Trophoblast cell (in vitro differentiated cells and primary cell): ENCODE data around the gene EPO.
"Not testable (repeated sequence)": the region's sequence is repeated elsewhere in the genome, so short reads cannot be mapped to it uniquely, and the experiment has no call there.

Experiments
- DNase-seq, 2 donors: peaks; one replicate each; pipeline ENCODE4 v3.0.0-alpha.2; 2016
- H2AFZ ChIP-seq: 2 replicates; pipeline ENCODE4 v1.6.1; 2013; ENCODE audit warnings: low read length, moderate library complexity, mild to moderate bottlenecking; ENCODE audit not compliant: insufficient read depth, poor library complexity
- H2AK5ac ChIP-seq: 2 replicates; pipeline ENCODE4 v1.6.1; 2013; ENCODE audit warnings: mild to moderate bottlenecking, low read length
- H2BK120ac ChIP-seq: 2 replicates; pipeline ENCODE4 v1.6.1; 2013; ENCODE audit warnings: low read length, mild to moderate bottlenecking, moderate library complexity; ENCODE audit not compliant: insufficient read depth, poor library complexity
- H2BK12ac ChIP-seq: 2 replicates; pipeline ENCODE4 v1.6.1; 2013; ENCODE audit warnings: mild to moderate bottlenecking, low read length, moderate library complexity
- H2BK5ac ChIP-seq: 2 replicates; pipeline ENCODE4 v1.6.1; 2013; ENCODE audit warnings: low read length, low read depth, moderate library complexity, mild to moderate bottlenecking; ENCODE audit not compliant: poor library complexity
- H3K14ac ChIP-seq: 2 replicates; pipeline ENCODE4 v1.6.1; 2013; ENCODE audit warnings: mild to moderate bottlenecking, low read length
- H3K18ac ChIP-seq: 2 replicates; pipeline ENCODE4 v1.6.1; 2013; ENCODE audit warnings: mild to moderate bottlenecking, low read length
- H3K23ac ChIP-seq: 2 replicates; pipeline ENCODE4 v1.6.1; 2013; ENCODE audit warnings: low read length
- H3K27ac ChIP-seq: 2 replicates; pipeline ENCODE4 v1.5.1; 2013; ENCODE audit warnings: low read depth, mild to moderate bottlenecking, inconsistent platforms, low read length, moderate library complexity
- H3K27me3 ChIP-seq: 2 replicates; pipeline ENCODE4 v1.6.1; 2013; ENCODE audit warnings: inconsistent platforms, mild to moderate bottlenecking, low read length, moderate library complexity; ENCODE audit not compliant: insufficient read depth
- H3K36me3 ChIP-seq, 2 experiments: 1 replicate in 1 of 2; 2 replicates in 1 of 2; pipeline ENCODE4 v1.6.1; 2013; ENCODE audit warnings: low read length in 2 of 2, mild to moderate bottlenecking in 2 of 2, moderate library complexity in 1 of 2; ENCODE audit not compliant: insufficient read depth in 2 of 2, control insufficient read depth in 1 of 2
- H3K4ac ChIP-seq: 2 replicates; pipeline ENCODE4 v1.6.1; 2013; ENCODE audit warnings: low read depth, mild to moderate bottlenecking, low read length, moderate library complexity
- H3K4me1 ChIP-seq, 2 experiments: 1 replicate in 1 of 2; 2 replicates in 1 of 2; pipeline ENCODE4 v1.6.1; 2013; ENCODE audit warnings: low read length in 2 of 2, mild to moderate bottlenecking in 2 of 2, moderate library complexity in 1 of 2; ENCODE audit not compliant: insufficient read depth in 2 of 2, control insufficient read depth in 1 of 2
- H3K4me2 ChIP-seq: 2 replicates; pipeline ENCODE4 v1.6.1; 2013; ENCODE audit warnings: inconsistent platforms, mild to moderate bottlenecking, low read length, moderate library complexity
- H3K4me3 ChIP-seq: 2 replicates; pipeline ENCODE4 v1.5.1; 2013; ENCODE audit warnings: mild to moderate bottlenecking, low read depth, low read length, inconsistent platforms
- H3K79me1 ChIP-seq: one replicate; pipeline ENCODE4 v1.6.1; 2013; ENCODE audit warnings: low read length
- H3K79me2 ChIP-seq: 2 replicates; pipeline ENCODE4 v1.6.1; 2013; ENCODE audit warnings: low read length, mild to moderate bottlenecking; ENCODE audit not compliant: control insufficient read depth, insufficient read depth, poor library complexity
- H3K9ac ChIP-seq: 2 replicates; pipeline ENCODE4 v1.6.1; 2013; ENCODE audit warnings: mild to moderate bottlenecking, low read length
- H3K9me3 ChIP-seq: 2 replicates; pipeline ENCODE4 v1.6.1; 2013; ENCODE audit warnings: low read depth, mild to moderate bottlenecking, control low read depth, inconsistent platforms, low read length; ENCODE audit not compliant: insufficient read depth
- H4K12ac ChIP-seq: 2 replicates; pipeline ENCODE4 v1.6.1; 2013; ENCODE audit warnings: low read depth, mild to moderate bottlenecking, low read length, moderate library complexity
- H4K8ac ChIP-seq: 2 replicates; pipeline ENCODE4 v1.6.1; 2013; ENCODE audit warnings: low read depth, mild to moderate bottlenecking, low read length, moderate library complexity
- H4K91ac ChIP-seq: one replicate; pipeline ENCODE4 v1.6.1; 2013; ENCODE audit warnings: low read depth, mild to moderate bottlenecking, low read length, moderate library complexity
- WGBS: extraction: QIAGEN DNeasy Blood & Tissue Kit; methylation state at CpG from one replicate; pipeline ENCODE4 v1.1.7; 2013; ENCODE audit warnings: missing lambda C conversion rate; ENCODE audit not compliant: insufficient read length, insufficient coverage; ENCODE audit errors: extremely low coverage; 5-methylcytosine and 5-hydroxymethylcytosine counted together

EPO gene

GRCh38 chr7:100717073-100717472 lies 3.2 kb upstream of the EPO start:
- not testable (repeated sequence) for H3K23ac ChIP-seq, H3K27ac ChIP-seq, H2BK12ac ChIP-seq, H3K14ac ChIP-seq, H3K79me2 ChIP-seq, H3K4me1 ChIP-seq, H4K12ac ChIP-seq, DNase-seq, H4K8ac ChIP-seq, H3K4me3 ChIP-seq, H3K79me1 ChIP-seq, H2AK5ac ChIP-seq, H3K18ac ChIP-seq, H3K9me3 ChIP-seq, H4K91ac ChIP-seq, H2BK120ac ChIP-seq, H3K4ac ChIP-seq, H3K36me3 ChIP-seq, H3K9ac ChIP-seq, H3K4me2 ChIP-seq, H2BK5ac ChIP-seq, H2AFZ ChIP-seq
- H3K27me3 ChIP-seq: peaks cover 21% of the 10 kb centered on the region
- WGBS: no CpG with 5 or more reads among the region's 2 CpGs

- no peak overlapping the region for H4K8ac ChIP-seq
Observed at GRCh38 chr7:100719523-100720278, 567 bp upstream of the EPO start.

DNA sequence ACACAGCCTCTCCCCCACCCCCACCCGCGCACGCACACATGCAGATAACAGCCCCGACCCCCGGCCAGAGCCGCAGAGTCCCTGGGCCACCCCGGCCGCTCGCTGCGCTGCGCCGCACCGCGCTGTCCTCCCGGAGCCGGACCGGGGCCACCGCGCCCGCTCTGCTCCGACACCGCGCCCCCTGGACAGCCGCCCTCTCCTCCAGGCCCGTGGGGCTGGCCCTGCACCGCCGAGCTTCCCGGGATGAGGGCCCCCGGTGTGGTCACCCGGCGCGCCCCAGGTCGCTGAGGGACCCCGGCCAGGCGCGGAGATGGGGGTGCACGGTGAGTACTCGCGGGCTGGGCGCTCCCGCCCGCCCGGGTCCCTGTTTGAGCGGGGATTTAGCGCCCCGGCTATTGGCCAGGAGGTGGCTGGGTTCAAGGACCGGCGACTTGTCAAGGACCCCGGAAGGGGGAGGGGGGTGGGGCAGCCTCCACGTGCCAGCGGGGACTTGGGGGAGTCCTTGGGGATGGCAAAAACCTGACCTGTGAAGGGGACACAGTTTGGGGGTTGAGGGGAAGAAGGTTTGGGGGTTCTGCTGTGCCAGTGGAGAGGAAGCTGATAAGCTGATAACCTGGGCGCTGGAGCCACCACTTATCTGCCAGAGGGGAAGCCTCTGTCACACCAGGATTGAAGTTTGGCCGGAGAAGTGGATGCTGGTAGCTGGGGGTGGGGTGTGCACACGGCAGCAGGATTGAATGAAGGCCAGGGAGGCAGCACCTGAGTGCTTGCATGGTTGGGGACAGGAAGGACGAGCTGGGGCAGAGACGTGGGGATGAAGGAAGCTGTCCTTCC lies 620 bp downstream of the EPO start:
- H3K4me1 ChIP-seq: peaks cover 4 to 7% of the 10 kb centered on the region in 2 experiments
- peak overlapping the region; percentile 38 for H3K4me2 ChIP-seq
- peaks cover 9% of the 10 kb centered on the region for H3K9me3 ChIP-seq
- no peak overlapping the region for H2BK120ac ChIP-seq
- H3K4ac ChIP-seq: no peak overlapping the region
- no peaks in the 10 kb centered on the region for H3K79me1 ChIP-seq
- H3K27me3 ChIP-seq: peaks cover 21% of the 10 kb centered on the region
- H3K9ac ChIP-seq: no peak overlapping the region
- no peak overlapping the region for H3K14ac ChIP-seq
- no peak overlapping the region for H3K27ac ChIP-seq
- no peak overlapping the region for H3K23ac ChIP-seq
- H4K91ac ChIP-seq: no peak overlapping the region
- no peak overlapping the region for H4K8ac ChIP-seq
- no peak overlapping the region for H2BK12ac ChIP-seq
- peak; percentile 32 to 68 for DNase-seq
- no peak overlapping the region for H2AFZ ChIP-seq
- no peak overlapping the region for H3K4me3 ChIP-seq
- no peak overlapping the region for H2AK5ac ChIP-seq
- H4K12ac ChIP-seq: no peak overlapping the region
- no peaks in the 10 kb centered on the region for H3K79me2 ChIP-seq
- H3K36me3 ChIP-seq: no peaks in the 10 kb centered on the region
- H2BK5ac ChIP-seq: no peak overlapping the region
- no peak overlapping the region for H3K18ac ChIP-seq
- no CpG with 5 or more reads among the region's 56 CpGs for WGBS

More at GRCh38 chr7:100719523-100720278, 567 bp upstream of the EPO start:
- no peak overlapping the region for H3K14ac ChIP-seq
- H3K4me1 ChIP-seq: peaks cover 4 to 7% of the 10 kb centered on the region in 2 experiments
- H3K36me3 ChIP-seq: no peaks in the 10 kb centered on the region
- H2AFZ ChIP-seq: no peak overlapping the region
- no peak overlapping the region for H4K91ac ChIP-seq
- peaks cover 21% of the 10 kb centered on the region for H3K27me3 ChIP-seq
- no peak overlapping the region for H3K4me2 ChIP-seq
- H2BK120ac ChIP-seq: no peak overlapping the region
- no peak overlapping the region for H3K4me3 ChIP-seq
- no peak overlapping the region for H3K18ac ChIP-seq
- no peaks in the 10 kb centered on the region for H3K79me1 ChIP-seq
- no peak overlapping the region for H3K27ac ChIP-seq
- H3K4ac ChIP-seq: no peak overlapping the region
- peaks cover 9% of the 10 kb centered on the region for H3K9me3 ChIP-seq
- no peak overlapping the region for H4K12ac ChIP-seq
- WGBS: no CpG with 5 or more reads among the region's 8 CpGs
- H3K9ac ChIP-seq: no peak overlapping the region
- H3K23ac ChIP-seq: no peak overlapping the region
- H3K79me2 ChIP-seq: no peaks in the 10 kb centered on the region
- no peak overlapping the region for H2BK12ac ChIP-seq
- DNase-seq: no peak
- H2AK5ac ChIP-seq: no peak overlapping the region
- no peak overlapping the region for H2BK5ac ChIP-seq

- no peak overlapping the region for H2AK5ac ChIP-seq
- peaks cover 9% of the 10 kb centered on the region for H3K9me3 ChIP-seq
- no peak overlapping the region for H3K27ac ChIP-seq
- H3K14ac ChIP-seq: no peak overlapping the region
- H3K36me3 ChIP-seq: no peaks in the 10 kb centered on the region
- H3K23ac ChIP-seq: no peak overlapping the region
- H3K4ac ChIP-seq: no peak overlapping the region
- H2BK5ac ChIP-seq: no peak overlapping the region
- no peak overlapping the region for H2AFZ ChIP-seq
- H3K4me1 ChIP-seq: peaks cover 4 to 7% of the 10 kb centered on the region in 2 experiments
- H3K9ac ChIP-seq: no peak overlapping the region
- WGBS: no CpG with 5 or more reads among the region's 8 CpGs
- no peak overlapping the region for H2BK12ac ChIP-seq
- no peak overlapping the region for H3K18ac ChIP-seq
- no peaks in the 10 kb centered on the region for H3K79me2 ChIP-seq
- H3K4me2 ChIP-seq: no peak overlapping the region
- DNase-seq: no peak
- H4K12ac ChIP-seq: no peak overlapping the region
- H4K91ac ChIP-seq: no peak overlapping the region
- no peaks in the 10 kb centered on the region for H3K79me1 ChIP-seq
- H2BK120ac ChIP-seq: no peak overlapping the region
- no peak overlapping the region for H4K8ac ChIP-seq
- H3K27me3 ChIP-seq: peaks cover 21% of the 10 kb centered on the region
- H3K4me3 ChIP-seq: no peak overlapping the region
Observed at GRCh38 chr7:100721505-100721812, 1.2 kb downstream of the EPO start.
